ENCODE results near the gene ACAT1. TPM values are rescaled to one million over a fixed set of nuclear protein-coding genes. Genes with fewer than 3 reads are reported as not detected.

ACAT1 gene
- total RNA-seq, 1 donor from 2014 or later, result 48.1 TPM

DNA sequence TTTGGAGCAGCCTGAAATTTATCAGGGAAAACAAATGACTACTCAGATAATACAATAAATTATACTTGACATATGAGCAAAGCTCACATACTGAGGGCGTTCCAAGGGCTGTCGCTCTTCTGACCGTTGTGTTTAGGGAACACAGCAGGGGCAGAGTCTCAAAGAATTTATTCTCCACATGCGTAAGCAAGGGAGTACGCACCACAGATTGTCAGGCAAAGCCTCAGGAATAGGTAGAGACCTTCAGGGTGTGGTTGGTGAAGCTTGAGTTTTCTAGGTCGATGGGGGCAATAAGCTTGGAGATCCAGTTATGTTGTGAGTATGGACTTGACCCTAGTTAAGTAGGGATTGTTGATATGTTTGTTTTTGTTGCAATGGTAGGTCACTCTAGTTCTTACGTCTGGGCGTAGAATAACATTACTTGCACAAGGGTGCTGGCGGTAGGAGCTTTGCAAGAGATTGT, 830 bp downstream of the ACAT1 start:
- TF ChIP-seq, protein P1, sequence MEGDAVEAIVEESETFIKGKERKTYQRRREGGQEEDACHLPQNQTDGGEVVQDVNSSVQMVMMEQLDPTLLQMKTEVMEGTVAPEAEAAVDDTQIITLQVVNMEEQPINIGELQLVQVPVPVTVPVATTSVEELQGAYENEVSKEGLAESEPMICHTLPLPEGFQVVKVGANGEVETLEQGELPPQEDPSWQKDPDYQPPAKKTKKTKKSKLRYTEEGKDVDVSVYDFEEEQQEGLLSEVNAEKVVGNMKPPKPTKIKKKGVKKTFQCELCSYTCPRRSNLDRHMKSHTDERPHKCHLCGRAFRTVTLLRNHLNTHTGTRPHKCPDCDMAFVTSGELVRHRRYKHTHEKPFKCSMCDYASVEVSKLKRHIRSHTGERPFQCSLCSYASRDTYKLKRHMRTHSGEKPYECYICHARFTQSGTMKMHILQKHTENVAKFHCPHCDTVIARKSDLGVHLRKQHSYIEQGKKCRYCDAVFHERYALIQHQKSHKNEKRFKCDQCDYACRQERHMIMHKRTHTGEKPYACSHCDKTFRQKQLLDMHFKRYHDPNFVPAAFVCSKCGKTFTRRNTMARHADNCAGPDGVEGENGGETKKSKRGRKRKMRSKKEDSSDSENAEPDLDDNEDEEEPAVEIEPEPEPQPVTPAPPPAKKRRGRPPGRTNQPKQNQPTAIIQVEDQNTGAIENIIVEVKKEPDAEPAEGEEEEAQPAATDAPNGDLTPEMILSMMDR (IDR thresholded peaks at IDR 0.05; ENCODE audit: insufficient read depth, low read depth, low read length), result no peak
- TF ChIP-seq EZH2 (IDR thresholded peaks at IDR 0.05; ENCODE audit: insufficient read depth, low read length), result no peak
- Mint-ChIP-seq H3K4me3 (ENCODE audit: unreplicated experiment) (peak overlapping the region; percentile 96), H3K27me3 (ENCODE audit: low read depth, unreplicated experiment) (no peaks in the 10 kb centered on the region), H3K27ac (ENCODE audit: unreplicated experiment) (no peak overlapping the region), H3K36me3 (ENCODE audit: low read depth, unreplicated experiment) (no peaks in the 10 kb centered on the region), H3K9me3 (ENCODE audit: unreplicated experiment) (no peaks in the 10 kb centered on the region), H3K4me1 (ENCODE audit: low read depth, unreplicated experiment) (peaks cover 11% of the 10 kb centered on the region)
- DNase-seq (ENCODE audit: low read depth) (peak; percentile 16), FAIRE-seq (no peak)
- H3K9ac ChIP-seq (ENCODE audit: low read length), result peak overlapping the region; percentile 89
- H3K27me3 ChIP-seq (ENCODE audit: insufficient read depth, low read length), result no peaks in the 10 kb centered on the region
- H2AFZ ChIP-seq (ENCODE audit: low read depth, low read length), result no peak overlapping the region
- H4K20me1 ChIP-seq (ENCODE audit: insufficient read depth, low read length), result peaks cover 15% of the 10 kb centered on the region
- H3K79me2 ChIP-seq (ENCODE audit: insufficient read depth, low read length), result peaks cover 46% of the 10 kb centered on the region
- H3K9me3 ChIP-seq (ENCODE audit: insufficient read depth, low read depth, low read length), result no peaks in the 10 kb centered on the region
- H3K27ac ChIP-seq (ENCODE audit: low read depth, low read length), result peak overlapping the region; percentile 11
- peak overlapping the region; percentile 85 for H3K4me2 ChIP-seq (ENCODE audit: low read length)
- peak overlapping the region; percentile 68 for H3K4me3 ChIP-seq (ENCODE audit: insufficient read depth, low read depth, low read length)
- no peaks in the 10 kb centered on the region for H3K36me3 ChIP-seq (ENCODE audit: insufficient read depth, low read length)
- peaks cover 6% of the 10 kb centered on the region for H3K4me1 ChIP-seq (ENCODE audit: insufficient read depth, low read length)

GRCh38 chr11:108125096-108125495, 3.7 kb downstream of the ACAT1 start:
- no peaks in the 10 kb centered on the region for H3K27me3 Mint-ChIP-seq (ENCODE audit: low read depth, unreplicated experiment)
- peaks cover 4% of the 10 kb centered on the region for H3K36me3 Mint-ChIP-seq (ENCODE audit: low read depth, unreplicated experiment)
- DNase-seq (ENCODE audit: low read depth), result no peak
- Histone ChIP-seq H3K9ac (ENCODE audit: low read length) (no peak overlapping the region), H3K36me3 (ENCODE audit: insufficient read depth, low read length) (no peaks in the 10 kb centered on the region), H3K4me3 (ENCODE audit: insufficient read depth, low read depth, low read length) (no peak overlapping the region), H3K9me3 (ENCODE audit: insufficient read depth, low read depth, low read length) (no peaks in the 10 kb centered on the region), H3K27ac (ENCODE audit: low read depth, low read length) (no peak overlapping the region), H3K4me1 (ENCODE audit: insufficient read depth, low read length) (peaks cover 6% of the 10 kb centered on the region), H3K79me2 (ENCODE audit: insufficient read depth, low read length) (peaks cover 69% of the 10 kb centered on the region), H3K4me2 (ENCODE audit: low read length) (no peak overlapping the region), H2AFZ (ENCODE audit: low read depth, low read length) (no peak overlapping the region), H3K27me3 (ENCODE audit: insufficient read depth, low read length) (no peaks in the 10 kb centered on the region), H4K20me1 (ENCODE audit: insufficient read depth, low read length) (peaks cover 15% of the 10 kb centered on the region)
- no peak overlapping the region for H3K27ac Mint-ChIP-seq (ENCODE audit: unreplicated experiment)
- TF ChIP-seq, protein P1 (IDR thresholded peaks at IDR 0.05; ENCODE audit: insufficient read depth, low read depth, low read length), result no peak
- no peak for TF ChIP-seq EZH2 (IDR thresholded peaks at IDR 0.05; ENCODE audit: insufficient read depth, low read length)
- peaks cover 11% of the 10 kb centered on the region for H3K4me1 Mint-ChIP-seq (ENCODE audit: low read depth, unreplicated experiment)
- no peaks in the 10 kb centered on the region for H3K9me3 Mint-ChIP-seq (ENCODE audit: unreplicated experiment)
- no peak overlapping the region for H3K4me3 Mint-ChIP-seq (ENCODE audit: unreplicated experiment)
- FAIRE-seq, result no peak

DNA sequence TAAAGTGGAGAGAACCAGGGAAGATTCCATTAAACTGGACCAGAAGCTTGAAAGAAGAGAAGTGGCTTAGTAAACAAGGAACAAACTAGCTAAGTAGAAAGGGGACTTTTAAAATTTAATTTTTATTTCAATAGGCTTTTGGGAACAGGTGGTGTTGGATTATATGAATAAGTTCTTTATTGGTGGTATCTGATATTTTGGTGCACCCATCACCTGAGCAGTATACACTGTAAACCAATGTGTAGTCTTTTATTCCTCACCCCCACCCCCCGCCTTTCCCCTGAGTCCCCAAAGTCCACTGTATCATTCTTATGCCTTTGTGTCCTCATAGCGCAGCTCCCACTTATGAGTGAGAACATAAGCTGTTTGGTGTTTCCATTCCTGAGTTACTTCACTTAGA, 7.4 kb downstream of the ACAT1 start:
- DNase-seq (ENCODE audit: low read depth) (no peak), FAIRE-seq (no peak)
- Histone ChIP-seq H3K4me1 (ENCODE audit: insufficient read depth, low read length) (no peaks in the 10 kb centered on the region), H2AFZ (ENCODE audit: low read depth, low read length) (no peak overlapping the region), H3K79me2 (ENCODE audit: insufficient read depth, low read length) (peaks cover 56% of the 10 kb centered on the region), H3K9me3 (ENCODE audit: insufficient read depth, low read depth, low read length) (no peaks in the 10 kb centered on the region), H3K4me2 (ENCODE audit: low read length) (no peak overlapping the region), H3K27me3 (ENCODE audit: insufficient read depth, low read length) (no peaks in the 10 kb centered on the region), H3K9ac (ENCODE audit: low read length) (no peak overlapping the region), H3K4me3 (ENCODE audit: insufficient read depth, low read depth, low read length) (no peak overlapping the region), H3K27ac (ENCODE audit: low read depth, low read length) (no peak overlapping the region), H3K36me3 (ENCODE audit: insufficient read depth, low read length) (no peaks in the 10 kb centered on the region), H4K20me1 (ENCODE audit: insufficient read depth, low read length) (peaks cover 9% of the 10 kb centered on the region)
- Mint-ChIP-seq H3K36me3 (ENCODE audit: low read depth, unreplicated experiment) (peaks cover 9% of the 10 kb centered on the region), H3K4me1 (ENCODE audit: low read depth, unreplicated experiment) (peaks cover 4% of the 10 kb centered on the region), H3K4me3 (ENCODE audit: unreplicated experiment) (no peak overlapping the region), H3K9me3 (ENCODE audit: unreplicated experiment) (no peaks in the 10 kb centered on the region), H3K27me3 (ENCODE audit: low read depth, unreplicated experiment) (no peaks in the 10 kb centered on the region), H3K27ac (ENCODE audit: unreplicated experiment) (no peak overlapping the region)
- no peak for TF ChIP-seq EZH2 (IDR thresholded peaks at IDR 0.05; ENCODE audit: insufficient read depth, low read length)
- TF ChIP-seq, protein P1 (IDR thresholded peaks at IDR 0.05; ENCODE audit: insufficient read depth, low read depth, low read length), result no peak
